ENCODE results near the gene ZFY. TPM values are rescaled to one million over a fixed set of nuclear protein-coding genes. Genes with fewer than 3 reads are reported as not detected.

The ZFY gene
- total RNA-seq, 3 donors from 2014 or later = 12.6 to 28.5 TPM; not detected in 1

DNA sequence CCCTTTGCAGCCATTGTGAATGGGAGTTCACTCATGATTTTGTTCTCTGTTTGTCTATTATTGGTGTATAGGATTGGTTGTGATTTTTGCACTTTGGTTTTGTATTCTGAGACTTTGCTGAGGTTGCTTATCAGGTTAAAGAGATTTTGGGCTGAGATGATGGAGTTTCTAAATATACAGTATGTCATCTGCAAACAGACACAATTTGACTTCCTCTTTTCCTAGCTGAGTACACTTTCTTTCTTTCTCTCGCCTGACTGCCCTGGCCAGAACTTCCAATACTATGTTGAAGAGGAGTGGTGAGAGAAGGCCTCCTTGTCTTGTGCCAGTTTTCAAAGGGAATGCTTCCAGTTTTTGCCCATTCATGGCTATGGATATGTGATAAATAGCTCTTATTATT, 81.4 kb downstream of the ZFY start:
- Histone ChIP-seq H3K4me3 (no peak overlapping the region), H3K9me3 (no peaks in the 10 kb centered on the region), H3K36me3 (ENCODE audit: low read depth) (no peaks in the 10 kb centered on the region), H3K4me1 (ENCODE audit: low read depth) (peaks cover 7% of the 10 kb centered on the region)
- ATAC-seq (no peak), DNase-seq (no peak)
- TF ChIP-seq, protein P1, sequence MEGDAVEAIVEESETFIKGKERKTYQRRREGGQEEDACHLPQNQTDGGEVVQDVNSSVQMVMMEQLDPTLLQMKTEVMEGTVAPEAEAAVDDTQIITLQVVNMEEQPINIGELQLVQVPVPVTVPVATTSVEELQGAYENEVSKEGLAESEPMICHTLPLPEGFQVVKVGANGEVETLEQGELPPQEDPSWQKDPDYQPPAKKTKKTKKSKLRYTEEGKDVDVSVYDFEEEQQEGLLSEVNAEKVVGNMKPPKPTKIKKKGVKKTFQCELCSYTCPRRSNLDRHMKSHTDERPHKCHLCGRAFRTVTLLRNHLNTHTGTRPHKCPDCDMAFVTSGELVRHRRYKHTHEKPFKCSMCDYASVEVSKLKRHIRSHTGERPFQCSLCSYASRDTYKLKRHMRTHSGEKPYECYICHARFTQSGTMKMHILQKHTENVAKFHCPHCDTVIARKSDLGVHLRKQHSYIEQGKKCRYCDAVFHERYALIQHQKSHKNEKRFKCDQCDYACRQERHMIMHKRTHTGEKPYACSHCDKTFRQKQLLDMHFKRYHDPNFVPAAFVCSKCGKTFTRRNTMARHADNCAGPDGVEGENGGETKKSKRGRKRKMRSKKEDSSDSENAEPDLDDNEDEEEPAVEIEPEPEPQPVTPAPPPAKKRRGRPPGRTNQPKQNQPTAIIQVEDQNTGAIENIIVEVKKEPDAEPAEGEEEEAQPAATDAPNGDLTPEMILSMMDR (IDR thresholded peaks at IDR 0.05) = no peak
- intact Hi-C loops (cut with DNase I, micrococcal nuclease) = no loop called here

DNA sequence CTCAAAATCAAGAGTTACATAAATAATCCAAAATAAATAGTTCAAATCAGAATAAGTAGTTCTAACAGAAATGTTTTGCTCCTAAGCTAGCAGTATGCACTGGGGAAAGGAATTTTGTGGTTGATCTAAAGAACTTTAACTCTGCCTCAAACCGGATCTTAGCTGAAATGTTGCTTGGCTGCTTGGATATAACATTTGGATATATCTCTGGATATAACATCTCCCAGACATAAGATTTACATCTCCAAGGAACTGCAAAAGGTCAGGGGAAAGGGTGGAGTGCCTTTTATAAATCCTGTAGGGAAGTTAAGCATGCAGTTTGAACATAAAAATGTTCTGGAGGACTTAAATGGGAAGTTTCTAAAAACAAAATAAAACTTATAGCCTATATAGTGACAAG, 83.4 kb downstream of the ZFY start:
- intact Hi-C loops (cut with DNase I, micrococcal nuclease) = no loop called here
- TF ChIP-seq, protein P1 (IDR thresholded peaks at IDR 0.05) = no peak
- ATAC-seq = no peak

DNA sequence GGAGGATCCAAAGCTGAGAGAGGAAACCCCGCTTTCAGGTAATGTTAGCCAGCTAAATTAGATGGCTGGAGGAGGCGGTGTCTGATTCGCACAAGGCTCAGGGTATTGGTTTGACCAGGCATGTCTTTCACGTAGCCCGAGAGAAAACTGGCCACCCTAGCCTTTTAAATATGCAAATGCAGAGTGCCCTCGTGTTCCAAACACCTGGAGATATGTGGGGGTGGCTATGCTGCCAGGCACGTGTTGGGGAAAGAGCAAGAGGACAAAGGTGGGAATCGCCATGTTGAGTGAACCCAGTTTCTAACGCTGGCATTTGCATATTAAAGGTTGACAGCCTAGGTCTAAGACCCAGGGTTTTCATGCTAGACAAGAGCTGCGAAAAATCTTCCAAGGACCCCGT, 84.4 kb downstream of the ZFY start:
- intact Hi-C loops (cut with DNase I, micrococcal nuclease) = no loop called here
- ATAC-seq (no peak), DNase-seq (no peak)
- Histone ChIP-seq H3K9me3 (no peaks in the 10 kb centered on the region), H3K36me3 (ENCODE audit: low read depth) (no peaks in the 10 kb centered on the region), H3K4me3 (no peak overlapping the region), H3K4me1 (ENCODE audit: low read depth) (no peaks in the 10 kb centered on the region)
- TF ChIP-seq, protein P1 (IDR thresholded peaks at IDR 0.05) = no peak

More for the DNA sequence above, 83.4 kb downstream of the ZFY start:
- no peak overlapping the region for H3K4me3 ChIP-seq
- H3K4me1 ChIP-seq (ENCODE audit: low read depth) = peaks cover 2% of the 10 kb centered on the region
- no peaks in the 10 kb centered on the region for H3K9me3 ChIP-seq
- no peaks in the 10 kb centered on the region for H3K36me3 ChIP-seq (ENCODE audit: low read depth)
- DNase-seq = no peak

DNA sequence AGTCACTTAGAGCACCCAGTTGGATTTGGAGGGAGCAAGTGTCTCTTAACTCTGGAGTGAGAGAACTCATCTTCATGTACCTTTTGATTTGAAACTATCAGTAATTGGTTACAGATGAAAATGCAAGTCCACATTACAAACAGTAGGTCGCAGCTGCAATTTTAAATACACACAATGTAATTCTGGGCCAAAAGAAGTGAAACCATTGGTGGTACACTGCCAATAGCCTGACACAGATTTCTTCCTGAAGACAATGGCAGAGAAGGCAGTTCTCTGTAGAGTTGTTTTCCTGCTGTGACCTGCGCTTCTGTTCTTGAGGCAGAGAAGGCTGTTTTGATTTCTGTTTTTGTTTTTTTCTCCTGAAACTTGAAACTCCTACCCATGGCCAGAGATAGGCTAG, 86.0 kb downstream of the ZFY start:
- TF ChIP-seq, protein P1 (IDR thresholded peaks at IDR 0.05) = no peak
- Histone ChIP-seq H3K4me1 (ENCODE audit: low read depth) (no peaks in the 10 kb centered on the region), H3K4me3 (no peak overlapping the region), H3K36me3 (ENCODE audit: low read depth) (no peaks in the 10 kb centered on the region), H3K9me3 (no peaks in the 10 kb centered on the region)
- ATAC-seq (no peak), DNase-seq (no peak)
- intact Hi-C loops (cut with DNase I, micrococcal nuclease) = no loop called here

DNA sequence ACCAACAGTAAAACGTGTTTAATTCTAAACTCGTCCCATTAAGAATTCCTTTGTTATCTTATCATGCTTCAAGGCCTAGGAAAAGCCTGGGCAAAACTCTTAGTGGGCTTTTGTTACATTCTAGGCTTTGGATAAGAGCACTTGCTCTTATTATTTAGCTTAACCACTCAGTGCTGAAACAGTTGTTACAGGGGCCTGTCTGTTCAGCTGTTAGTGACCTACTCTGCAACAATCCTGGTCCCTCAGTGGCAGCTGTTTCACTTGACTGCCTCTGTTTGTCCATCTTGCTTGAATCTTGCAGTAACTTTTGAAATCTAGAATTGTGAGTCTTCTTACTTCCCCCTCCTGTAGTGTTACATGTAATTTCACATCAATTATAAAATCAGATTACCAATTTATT, 88.4 kb downstream of the ZFY start:
- TF ChIP-seq, protein P1 (IDR thresholded peaks at IDR 0.05) = no peak
- no peaks in the 10 kb centered on the region for H3K36me3 ChIP-seq (ENCODE audit: low read depth)
- DNase-seq (no peak), ATAC-seq (no peak)
- no peak overlapping the region for H3K4me3 ChIP-seq
- no peaks in the 10 kb centered on the region for H3K4me1 ChIP-seq (ENCODE audit: low read depth)
- H3K9me3 ChIP-seq = no peaks in the 10 kb centered on the region
- intact Hi-C loops (cut with DNase I, micrococcal nuclease) = no loop called here

DNA sequence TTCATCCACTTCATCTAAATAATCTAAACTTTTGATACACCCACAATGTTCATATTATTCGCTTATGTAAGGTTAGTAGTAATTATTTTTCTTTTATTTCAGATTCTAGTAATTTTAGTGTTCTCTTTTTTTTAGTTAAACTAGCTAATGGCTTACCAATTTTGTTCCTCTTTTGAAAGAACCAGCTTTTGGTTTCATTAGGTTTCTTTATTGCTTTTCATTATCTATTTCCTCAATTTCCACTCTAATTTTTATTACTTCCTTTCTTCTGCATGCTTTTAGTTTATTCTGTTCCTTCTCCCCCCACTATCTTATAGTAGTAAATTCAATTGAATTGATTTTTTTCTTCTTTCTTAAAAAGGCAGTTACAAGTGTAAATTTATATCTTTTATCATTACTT, 90.2 kb downstream of the ZFY start:
- TF ChIP-seq, protein P1 (IDR thresholded peaks at IDR 0.05) = no peak
- intact Hi-C loops (cut with DNase I, micrococcal nuclease) = no loop called here
- Histone ChIP-seq H3K36me3 (ENCODE audit: low read depth) (no peaks in the 10 kb centered on the region), H3K4me1 (ENCODE audit: low read depth) (no peaks in the 10 kb centered on the region), H3K4me3 (no peak overlapping the region), H3K9me3 (no peaks in the 10 kb centered on the region)
- no peak for DNase-seq
- ATAC-seq = no peak
